ENCODE measurements around the gene ODF2.
"Not testable (repeated sequence)": the region's sequence is repeated elsewhere in the genome, so short reads cannot be mapped to it uniquely, and the experiment has no call there.

ODF2 gene

GRCh38 chr9:128424268-128424780 lies 31.5 kb upstream of the ODF2 start:
- no peak for DNase-seq

- no peak for DNase-seq
These were observed 26.9 kb upstream of the ODF2 start for GRCh38 chr9:128428644-128429512.

GRCh38 chr9:128429513-128430086 lies 26.2 kb upstream of the ODF2 start:
- no peak for DNase-seq

- no peak for DNase-seq
These were observed 24.6 kb upstream of the ODF2 start for GRCh38 chr9:128431207-128431606.

- no peak for DNase-seq
These were observed 21.5 kb upstream of the ODF2 start for GRCh38 chr9:128434340-128434739.

GRCh38 chr9:128435611-128436010 lies 20.2 kb upstream of the ODF2 start:
- no peak for DNase-seq

- DNase-seq, result peak; percentile 93
These were observed 17.3 kb upstream of the ODF2 start for GRCh38 chr9:128438343-128439109.

- DNase-seq, result no peak
These were observed 16.5 kb upstream of the ODF2 start for GRCh38 chr9:128439273-128439672.

GRCh38 chr9:128442150-128442549 lies 13.7 kb upstream of the ODF2 start:
- DNase-seq, result no peak

GRCh38 chr9:128446505-128446904 lies 9.3 kb upstream of the ODF2 start:
- DNase-seq, result not testable (repeated sequence)

- no peak for DNase-seq
These were observed 7.1 kb upstream of the ODF2 start for GRCh38 chr9:128448746-128449145.

- no peak for DNase-seq
These were observed 815 bp upstream of the ODF2 start for GRCh38 chr9:128454991-128455390.

GRCh38 chr9:128456613-128457061 lies 831 bp downstream of the ODF2 start:
- peak; percentile 77 to 82 for DNase-seq

- no peak for DNase-seq
These were observed 1.4 kb downstream of the ODF2 start for GRCh38 chr9:128457207-128457606.

GRCh38 chr9:128459011-128459410 lies 3.2 kb downstream of the ODF2 start:
- no peak for DNase-seq

GRCh38 chr9:128469070-128469469 lies 13.3 kb downstream of the ODF2 start:
- no peak for DNase-seq

GRCh38 chr9:128470560-128470959 lies 14.8 kb downstream of the ODF2 start:
- peak in 1 of 2 experiments; percentile 8 for DNase-seq

GRCh38 chr9:128473104-128473503 lies 17.3 kb downstream of the ODF2 start:
- no peak for DNase-seq

GRCh38 chr9:128475867-128476266 lies 20.1 kb downstream of the ODF2 start:
- DNase-seq, result no peak

GRCh38 chr9:128479262-128479661 lies 23.5 kb downstream of the ODF2 start:
- DNase-seq, result no peak

- no peak for DNase-seq
These were observed 25.8 kb downstream of the ODF2 start for GRCh38 chr9:128481561-128481960.

GRCh38 chr9:128482186-128482585 lies 26.4 kb downstream of the ODF2 start:
- DNase-seq, result no peak

- DNase-seq, result no peak
These were observed 29.0 kb downstream of the ODF2 start for GRCh38 chr9:128484686-128485413.
